Stimulated activated CD4-positive, alpha-beta T cell treated with anti-CD3 and anti-CD28 coated beads, TNF-alpha, amount 100 ng/mL, for 4 hours (primary cell): ENCODE data around the gene MOB3A.

ENCODE experiments used
- DNase-seq, 3 experiments: peaks; one replicate each; pipeline ENCODE4 v3.0.0-alpha.2; 2020; ENCODE audit warnings: low read depth in 3 of 3

Gene MOB3A

GRCh38 chr19:2059422-2060201 is 36.5 kb downstream of the MOB3A start:
- DNase-seq, result no peak

GRCh38 chr19:2058570-2059421 is 37.3 kb downstream of the MOB3A start:
- no peak for DNase-seq

- DNase-seq, result no peak
Measured at GRCh38 chr19:2057484-2058469, 38.3 kb downstream of the MOB3A start.

- DNase-seq, result no peak
Measured at GRCh38 chr19:2056837-2057192, 39.3 kb downstream of the MOB3A start.

- no peak for DNase-seq
Measured at GRCh38 chr19:2055931-2056836, 39.9 kb downstream of the MOB3A start.

- DNase-seq, result no peak
Measured at GRCh38 chr19:2054763-2055162, 41.4 kb downstream of the MOB3A start.

DNA sequence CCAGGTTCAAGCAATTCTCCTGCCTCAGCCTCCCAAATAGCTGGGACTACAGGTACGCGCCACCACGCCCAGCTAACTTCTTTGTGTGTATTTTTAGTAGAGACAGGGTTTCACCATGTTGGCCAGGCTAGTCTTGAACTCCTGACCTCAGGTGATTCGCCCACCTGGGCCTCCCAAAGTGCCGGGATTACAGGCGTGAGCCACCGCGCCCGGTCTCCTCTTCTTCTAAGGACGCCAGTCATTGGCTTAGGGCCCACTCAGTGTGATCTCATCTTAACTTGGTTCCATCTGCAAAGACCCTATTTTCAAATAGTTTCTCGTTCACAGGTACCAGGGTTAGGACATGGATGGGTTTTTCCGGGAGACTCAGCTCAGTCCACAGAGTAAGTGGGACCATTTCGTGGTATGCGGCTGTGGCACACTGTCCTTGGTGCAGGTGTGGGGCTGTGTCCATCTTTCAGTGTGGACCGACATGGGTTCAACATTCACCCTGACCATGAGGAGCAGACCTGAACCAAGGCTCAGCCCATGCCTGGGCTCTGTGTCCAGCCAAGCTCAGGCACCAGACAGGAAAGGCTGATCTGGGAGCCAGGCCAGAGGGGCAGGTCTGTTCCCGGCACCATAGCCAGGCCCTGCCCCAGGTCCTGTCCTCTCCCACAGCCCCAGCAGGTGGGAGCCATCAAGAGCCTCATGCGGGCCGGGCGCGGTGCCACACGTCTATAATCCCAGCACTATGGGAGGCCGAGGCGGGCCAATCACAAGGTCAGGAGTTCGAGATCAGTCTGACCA is 42.3 kb downstream of the MOB3A start:
- DNase-seq, result no peak

GRCh38 chr19:2051773-2052704 is 44.1 kb downstream of the MOB3A start:
- no peak for DNase-seq

DNA sequence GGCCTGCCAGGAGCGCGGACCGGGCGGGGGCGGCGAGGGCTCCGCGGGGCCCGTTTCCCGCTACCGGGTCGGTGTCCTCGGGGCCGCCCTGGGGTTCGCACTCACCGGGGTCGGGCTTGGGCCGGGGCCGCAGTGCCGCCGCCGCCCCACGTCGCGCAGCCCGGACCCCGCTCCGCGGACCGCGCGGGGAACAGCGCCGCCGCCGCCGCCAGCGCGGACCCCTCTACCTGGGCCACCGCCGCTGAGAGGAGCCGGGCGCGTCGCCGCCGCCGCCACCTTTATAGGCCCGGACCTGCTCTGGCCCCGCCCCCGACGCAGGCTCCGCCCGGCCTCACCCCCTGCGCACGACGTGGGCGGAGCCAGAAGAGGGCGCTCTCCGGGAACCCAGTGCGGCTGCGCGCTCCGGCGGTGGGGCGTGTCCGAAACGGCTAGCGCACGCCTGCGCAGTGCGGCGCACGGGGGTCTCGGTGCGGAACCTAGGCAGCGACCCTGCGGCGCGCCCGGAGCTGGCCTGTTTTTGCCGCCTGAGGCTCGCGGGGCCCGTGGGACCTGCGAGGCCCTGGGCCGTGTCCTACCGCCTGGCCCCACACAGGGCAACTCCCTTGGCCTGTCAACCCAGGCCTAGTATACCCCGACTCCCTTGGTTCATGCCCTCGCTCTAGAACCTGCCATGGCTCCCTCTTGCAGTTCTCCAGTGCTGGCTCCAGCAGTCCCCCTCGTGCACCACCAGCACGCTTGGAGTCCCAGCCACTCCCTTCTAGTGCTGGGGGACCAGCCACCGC is 44.9 kb downstream of the MOB3A start, which contains the start of gene MKNK2:
MKNK2 (minus strand) TSS at position 254 of the 782 bp plus-strand sequence. CDS start 393 bp downstream, outside the sequence.
- peak; percentile 90 to 95 (median 92) for DNase-seq

DNA sequence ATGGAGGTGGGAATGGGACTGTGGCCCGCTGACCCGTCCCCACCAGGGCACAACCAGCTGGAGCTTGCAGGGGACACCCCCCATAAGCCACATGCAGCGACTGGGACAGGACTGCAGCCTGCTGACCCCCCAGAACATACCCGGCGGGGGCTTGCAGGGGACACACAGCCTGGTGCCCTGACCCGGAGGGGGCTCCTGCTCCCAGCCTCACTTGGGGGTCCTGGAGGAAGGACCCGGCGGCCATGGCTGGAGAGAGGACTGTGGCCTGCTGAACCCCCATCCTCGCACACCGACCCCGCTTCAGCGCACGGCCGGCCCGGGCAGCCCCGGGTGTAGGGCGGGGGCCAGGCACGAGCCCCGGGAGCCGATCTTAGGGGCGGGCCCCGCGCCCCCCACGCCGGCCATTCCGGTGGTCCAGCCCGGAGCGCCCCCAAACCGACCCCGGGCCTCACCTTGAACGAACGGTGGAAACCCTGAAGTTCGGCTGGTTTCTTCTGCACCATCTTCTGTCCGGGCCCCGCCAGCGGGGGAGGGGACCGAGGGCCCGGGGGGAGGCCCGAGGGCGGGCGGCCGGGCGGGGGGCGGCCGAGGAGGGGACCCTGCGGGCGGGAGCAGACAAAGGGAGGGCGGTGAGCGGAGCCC is 45.7 kb downstream of the MOB3A start:
- no peak for DNase-seq

- peak in 1 of 3 experiments; percentile 47 for DNase-seq
Measured at GRCh38 chr19:2049741-2050348, 46.3 kb downstream of the MOB3A start.

DNA sequence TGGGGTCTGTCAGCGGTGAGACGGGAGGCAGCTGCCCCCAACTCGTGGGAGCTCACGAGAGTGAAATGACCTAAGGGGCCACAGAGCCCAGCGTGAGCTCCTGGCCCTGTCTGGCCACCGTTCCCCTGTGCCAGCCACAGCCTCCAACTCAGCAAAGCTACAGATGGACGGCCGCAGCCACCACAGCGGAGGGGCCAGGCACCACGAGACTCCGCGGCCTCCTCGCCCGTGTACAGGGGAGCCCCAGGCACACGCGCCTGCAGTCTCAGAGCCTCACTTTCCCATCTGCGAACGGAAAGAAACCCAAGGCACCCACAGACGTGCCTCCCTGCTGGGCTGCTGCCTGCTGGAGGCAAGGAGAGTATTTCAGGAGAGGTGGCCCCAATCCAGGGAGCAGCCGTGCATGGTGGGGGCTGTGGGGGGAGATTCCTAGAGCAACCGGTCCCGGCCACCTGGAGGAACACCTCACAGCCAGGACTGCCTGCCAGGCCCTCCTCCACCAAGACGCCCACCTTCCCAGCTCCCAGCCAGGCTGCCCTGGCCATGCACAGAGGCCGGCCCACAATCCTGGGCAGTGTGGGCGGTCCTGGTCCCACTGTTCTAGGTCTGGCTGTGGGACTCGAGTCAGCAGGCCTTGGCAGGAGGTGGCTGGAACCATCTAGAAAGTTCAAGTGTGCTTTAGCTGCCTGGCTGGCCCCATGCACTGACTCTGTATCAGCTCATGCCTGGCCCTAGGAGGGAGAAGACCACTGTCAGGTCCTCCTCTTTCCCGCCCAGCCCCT is 47.0 kb downstream of the MOB3A start:
- DNase-seq, result no peak

DNA sequence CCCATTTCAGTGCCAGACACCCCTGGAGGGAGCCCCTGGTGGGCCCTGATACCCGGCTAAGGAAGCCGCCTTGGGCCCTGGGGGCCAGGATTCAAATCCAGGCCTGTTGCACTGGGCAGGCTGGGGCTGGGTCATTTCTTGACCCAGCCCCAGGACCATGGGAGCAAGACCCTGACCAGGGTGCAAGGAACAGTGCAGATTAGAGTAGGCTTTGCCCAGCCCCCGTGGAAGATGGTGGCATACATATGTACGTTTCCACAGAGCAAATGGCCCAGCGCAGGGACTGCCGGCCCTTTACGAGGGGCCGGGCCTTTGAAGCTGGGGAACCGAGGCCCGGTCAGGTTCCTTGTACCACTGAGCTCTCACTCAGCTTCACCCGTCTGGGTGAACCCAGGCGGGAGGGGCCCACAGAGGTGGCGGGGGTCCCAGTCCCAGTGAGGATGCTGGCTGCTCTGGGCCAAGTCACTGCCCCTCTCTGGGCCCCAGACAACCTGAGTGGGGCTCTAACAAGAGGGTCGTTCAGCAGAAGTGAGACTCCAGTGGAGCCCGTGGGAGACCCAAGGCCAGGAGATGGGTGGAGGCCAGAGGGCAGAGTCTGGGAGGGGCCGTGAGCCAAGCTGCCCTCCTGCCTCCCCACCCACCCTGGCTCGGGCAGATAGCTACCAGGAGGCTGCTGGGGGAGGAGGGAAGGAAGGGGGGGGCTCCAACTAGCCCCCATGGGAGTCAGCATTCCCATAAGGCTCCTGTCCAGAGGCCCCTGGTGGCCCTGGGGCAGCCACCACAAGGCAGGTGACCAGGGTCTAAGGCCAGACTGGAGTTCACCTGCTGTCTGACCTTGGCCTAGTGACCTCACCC is 47.8 kb downstream of the MOB3A start:
- no peak for DNase-seq

DNA sequence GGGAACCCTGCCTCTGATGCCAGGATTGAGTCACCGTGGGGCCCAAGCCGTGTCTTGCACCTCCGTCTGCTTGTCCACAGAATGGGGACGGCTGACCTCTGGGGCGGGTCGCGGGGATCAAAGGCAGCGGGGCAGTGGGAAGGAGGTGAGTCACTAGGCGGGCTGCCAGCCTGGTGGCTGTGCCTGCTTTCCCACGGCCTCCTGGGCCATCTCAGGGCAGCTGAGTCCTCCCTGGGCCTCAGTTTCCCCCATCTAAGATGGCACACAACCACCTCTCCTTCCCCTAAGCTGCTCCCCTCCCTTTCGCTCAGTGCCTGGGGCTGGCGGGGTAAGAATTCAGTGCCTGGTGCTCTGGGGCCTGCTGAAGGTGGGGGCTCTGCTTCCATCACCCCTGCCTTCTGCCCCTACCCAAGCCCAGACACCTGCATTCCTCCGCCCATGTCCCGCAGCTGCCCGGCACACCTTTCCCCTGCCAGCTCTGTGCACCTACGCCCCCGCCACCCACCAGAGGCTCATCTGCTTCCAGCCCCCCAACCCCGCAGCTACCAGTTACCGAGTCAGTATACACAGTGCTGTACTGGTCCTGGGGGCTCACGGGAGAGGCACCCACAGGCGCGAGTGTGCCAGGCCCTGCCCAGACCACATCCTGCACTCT is 48.5 kb downstream of the MOB3A start:
- DNase-seq, result no peak

DNA sequence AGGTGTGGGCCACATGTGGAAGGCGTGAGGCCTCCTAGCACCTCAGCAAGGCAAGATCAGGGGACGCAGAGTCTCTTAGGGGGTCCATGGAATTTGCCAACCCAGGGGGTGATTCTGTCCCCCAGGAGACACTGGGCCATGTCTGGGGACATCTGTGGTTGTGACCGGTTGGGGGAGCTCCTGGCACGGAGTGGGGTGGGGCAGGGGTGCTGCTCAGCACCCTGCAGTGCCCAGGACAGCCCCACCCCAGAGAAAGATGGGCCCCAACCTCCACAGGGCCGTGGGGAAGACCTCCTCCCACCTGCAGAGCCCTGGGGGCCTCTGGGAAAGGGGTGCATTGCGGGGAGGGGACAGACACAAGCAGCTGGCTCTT is 49.1 kb downstream of the MOB3A start:
- DNase-seq, result no peak
